HEK293T (cell line): ENCODE data around the gene NSUN4.
"Not testable (repeated sequence)": the region's sequence is repeated elsewhere in the genome, so short reads cannot be mapped to it uniquely, and the experiment has no call there.

Experiments
- CTCF ChIA-PET: fragments of 350-600 bp; formaldehyde crosslinking; extraction: SDS; loops from one replicate; lab custom pipeline; 2021; ENCODE audit warnings: antibody characterized with exemption, inconsistent platforms; lab: Yijun Ruan, JAX
- POLR2A ChIA-PET: fragments of 350-600 bp; formaldehyde crosslinking; extraction: SDS; loops from one replicate; lab custom pipeline; 2020; ENCODE audit warnings: antibody characterized with exemption, inconsistent platforms; lab: Yijun Ruan, JAX
- DNase-seq: peaks from one replicate; pipeline ENCODE4 v3.0.0; 2012; ENCODE audit warnings: mixed read lengths; ENCODE audit errors: extremely low spot score
- ARNT ChIP-seq: fragments of 450-650 bp; IDR thresholded peaks from 2 replicates; pipeline ENCODE4 v1.6.1; 2017; ENCODE audit warnings: mild to moderate bottlenecking
- BHLHE40 ChIP-seq: fragments of 450-650 bp; IDR thresholded peaks from 2 replicates; pipeline ENCODE4 v1.6.1; 2016; ENCODE audit warnings: mild to moderate bottlenecking, moderate library complexity, borderline replicate concordance
- CTBP1 ChIP-seq: fragments of 450-650 bp; IDR thresholded peaks from 2 replicates; pipeline ENCODE4 v1.6.1; 2016; ENCODE audit warnings: borderline replicate concordance
- ELF4 ChIP-seq: fragments of 450-650 bp; IDR thresholded peaks from 2 replicates; pipeline ENCODE4 v1.6.1; 2017; ENCODE audit warnings: antibody characterized with exemption
- FOXA1 ChIP-seq: fragments of 450-650 bp; IDR thresholded peaks from 2 replicates; pipeline ENCODE4 v1.6.1; 2016; ENCODE audit warnings: mild to moderate bottlenecking
- FOXK2 ChIP-seq: fragments of 450-650 bp; IDR thresholded peaks from 2 replicates; pipeline ENCODE4 v1.6.1; 2016; ENCODE audit warnings: mild to moderate bottlenecking
- FOXM1 ChIP-seq: fragments of 450-650 bp; IDR thresholded peaks from 2 replicates; pipeline ENCODE4 v1.6.1; 2017; ENCODE audit warnings: mild to moderate bottlenecking, borderline replicate concordance
- HDGF ChIP-seq: fragments of 450-650 bp; IDR thresholded peaks from 2 replicates; pipeline ENCODE4 v1.6.1; 2017; ENCODE audit warnings: antibody characterized with exemption, borderline replicate concordance
- L3MBTL2 ChIP-seq: fragments of 450-650 bp; conservative IDR thresholded peaks from 2 replicates; pipeline ENCODE4 v1.6.1; 2016; ENCODE audit warnings: mild to moderate bottlenecking
- LEF1 ChIP-seq: fragments of 450-650 bp; IDR thresholded peaks from 2 replicates; pipeline ENCODE4 v1.6.1; 2017; ENCODE audit warnings: mild to moderate bottlenecking, borderline replicate concordance
- NFRKB ChIP-seq: fragments of 450-650 bp; IDR thresholded peaks from 2 replicates; pipeline ENCODE4 v1.6.1; 2016; ENCODE audit warnings: mild to moderate bottlenecking, moderate library complexity
- SP1 ChIP-seq: fragments of 450-650 bp; IDR thresholded peaks from 2 replicates; pipeline ENCODE4 v1.6.1; 2017
- SUZ12 ChIP-seq: fragments of 450-650 bp; IDR thresholded peaks from 2 replicates; pipeline ENCODE4 v1.6.1; 2016; ENCODE audit warnings: mild to moderate bottlenecking
- TARDBP ChIP-seq: fragments of 450-650 bp; IDR thresholded peaks from 2 replicates; pipeline ENCODE4 v1.6.1; 2016
- ZNF384 ChIP-seq: fragments of 450-650 bp; IDR thresholded peaks from 2 replicates; pipeline ENCODE4 v1.6.1; 2016
- TF ChIP-seq, protein P1 (sequence below): fragments of 450-650 bp; IDR thresholded peaks from 2 replicates; pipeline ENCODE4 v1.6.1; 2016

The NSUN4 gene

GRCh38 chr1:46309401-46310159 is 31.0 kb upstream of the NSUN4 start:
- ChIA-PET POLR2A (interaction anchor here (1.1 to 2.1 kb wide), 3 partner anchors 31 to 63 kb away, joined by 3 to 10 read pairs (median 3); partner anchors contain the start of genes NSUN4 and RAD54L), CTCF (interaction anchor here (0.6 kb wide), 1 partner anchor 41 kb away, joined by 8 read pairs; no protein-coding TSS in a partner anchor)
- TF ChIP-seq NFRKB = no peak
- TF ChIP-seq HDGF = no peak
- no peak for TF ChIP-seq FOXK2
- TF ChIP-seq TARDBP = no peak
- no peak for TF ChIP-seq ZNF384
- TF ChIP-seq BHLHE40 = no peak
- no peak for TF ChIP-seq ARNT
- TF ChIP-seq LEF1 = no peak
- TF ChIP-seq SUZ12 = no peak
- no peak for TF ChIP-seq L3MBTL2
- no peak for TF ChIP-seq SP1
- no peak for TF ChIP-seq CTBP1
- TF ChIP-seq, protein P1, sequence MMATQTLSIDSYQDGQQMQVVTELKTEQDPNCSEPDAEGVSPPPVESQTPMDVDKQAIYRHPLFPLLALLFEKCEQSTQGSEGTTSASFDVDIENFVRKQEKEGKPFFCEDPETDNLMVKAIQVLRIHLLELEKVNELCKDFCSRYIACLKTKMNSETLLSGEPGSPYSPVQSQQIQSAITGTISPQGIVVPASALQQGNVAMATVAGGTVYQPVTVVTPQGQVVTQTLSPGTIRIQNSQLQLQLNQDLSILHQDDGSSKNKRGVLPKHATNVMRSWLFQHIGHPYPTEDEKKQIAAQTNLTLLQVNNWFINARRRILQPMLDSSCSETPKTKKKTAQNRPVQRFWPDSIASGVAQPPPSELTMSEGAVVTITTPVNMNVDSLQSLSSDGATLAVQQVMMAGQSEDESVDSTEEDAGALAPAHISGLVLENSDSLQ = no peak
- TF ChIP-seq FOXA1 = no peak
- TF ChIP-seq ELF4 = no peak
- no peak for TF ChIP-seq FOXM1
- no peak for DNase-seq

DNA sequence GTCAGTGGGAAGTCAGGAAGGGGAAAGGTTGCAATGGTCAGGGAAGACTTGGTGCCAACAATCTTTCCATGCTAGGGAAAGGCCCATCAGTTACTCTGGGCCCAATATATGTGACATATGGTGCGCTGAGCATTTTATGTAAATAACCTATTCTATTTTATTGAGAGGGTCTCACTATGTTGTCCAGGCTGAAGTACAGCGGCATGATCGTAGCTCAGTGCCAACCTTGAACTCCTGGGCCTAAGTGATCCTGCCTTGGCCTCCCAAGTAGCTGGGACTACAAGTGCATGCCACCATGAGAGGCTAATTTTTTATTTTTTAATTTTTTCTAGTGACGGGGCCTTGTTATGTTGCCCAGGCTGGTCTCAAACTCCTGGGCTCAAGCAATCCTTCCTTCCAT is 30.3 kb upstream of the NSUN4 start:
- TF ChIP-seq LEF1 (no peak), ELF4 (no peak), TARDBP (no peak), FOXK2 (no peak), BHLHE40 (no peak), FOXM1 (no peak), CTBP1 (no peak), ZNF384 (no peak), SUZ12 (no peak), NFRKB (no peak), HDGF (no peak), FOXA1 (no peak), L3MBTL2 (no peak), ARNT (no peak), SP1 (no peak)
- TF ChIP-seq, protein P1 = no peak
- DNase-seq = no peak
- ChIA-PET POLR2A (interaction anchor here (1.1 kb wide), 1 partner anchor 63 kb away, joined by 3 read pairs; the partner anchor contains the start of gene RAD54L), CTCF (no interaction called here)

DNA sequence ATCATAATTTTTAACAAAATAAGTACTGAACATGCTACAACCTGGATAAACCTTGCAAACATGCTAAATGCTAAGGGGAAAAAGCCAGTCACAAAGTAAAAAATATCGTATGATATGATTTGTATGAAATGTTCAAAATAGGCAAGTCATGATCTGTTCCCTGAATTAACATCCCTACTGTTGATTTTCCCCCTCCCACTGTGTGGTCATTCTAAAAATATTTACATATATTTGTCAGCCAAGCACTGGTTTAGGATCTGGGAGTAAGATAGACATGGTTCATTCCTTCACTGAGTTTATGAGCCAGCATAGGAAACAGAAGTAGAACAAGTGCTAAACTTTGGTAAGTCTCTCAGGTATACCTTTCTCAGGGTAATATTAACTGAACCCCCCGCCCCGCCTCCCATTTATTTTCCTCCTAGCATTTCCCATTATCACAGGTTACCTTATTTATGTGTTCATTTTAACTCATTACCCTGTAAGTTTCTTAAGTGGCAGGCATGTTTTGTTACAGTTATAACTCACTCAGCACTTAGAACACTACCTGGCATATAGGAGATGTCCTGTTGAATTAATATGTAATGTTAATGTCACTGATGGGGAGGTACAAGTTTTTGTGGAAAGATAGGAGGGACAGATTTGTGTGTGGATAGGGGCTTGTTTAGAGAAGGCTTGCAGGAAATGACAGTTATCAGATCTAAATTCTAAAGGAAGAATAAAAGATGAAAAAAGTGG is 24.8 kb upstream of the NSUN4 start:
- DNase-seq = no peak
- no peak for TF ChIP-seq FOXM1
- no peak for TF ChIP-seq L3MBTL2
- no peak for TF ChIP-seq CTBP1
- TF ChIP-seq SUZ12 = no peak
- TF ChIP-seq, protein P1 = no peak
- no peak for TF ChIP-seq FOXA1
- no peak for TF ChIP-seq NFRKB
- no peak for TF ChIP-seq SP1
- no peak for TF ChIP-seq LEF1
- no peak for TF ChIP-seq ZNF384
- TF ChIP-seq ARNT = no peak
- TF ChIP-seq FOXK2 = no peak
- no peak for TF ChIP-seq TARDBP
- no peak for TF ChIP-seq ELF4
- POLR2A ChIA-PET = no interaction called here
- CTCF ChIA-PET = no interaction called here

GRCh38 chr1:46317323-46317722 is 23.3 kb upstream of the NSUN4 start:
- TF ChIP-seq ARNT = no peak
- TF ChIP-seq, protein P1 = no peak
- no peak for TF ChIP-seq FOXA1
- no peak for TF ChIP-seq LEF1
- no peak for TF ChIP-seq NFRKB
- no peak for TF ChIP-seq CTBP1
- no peak for TF ChIP-seq BHLHE40
- TF ChIP-seq ZNF384 = no peak
- no peak for TF ChIP-seq L3MBTL2
- no peak for TF ChIP-seq HDGF
- no peak for TF ChIP-seq SUZ12
- no peak for TF ChIP-seq FOXM1
- TF ChIP-seq TARDBP = no peak
- TF ChIP-seq FOXK2 = no peak
- no peak for TF ChIP-seq SP1
- no peak for TF ChIP-seq ELF4
- POLR2A ChIA-PET = no interaction called here
- no peak for DNase-seq
- CTCF ChIA-PET = no interaction called here

DNA sequence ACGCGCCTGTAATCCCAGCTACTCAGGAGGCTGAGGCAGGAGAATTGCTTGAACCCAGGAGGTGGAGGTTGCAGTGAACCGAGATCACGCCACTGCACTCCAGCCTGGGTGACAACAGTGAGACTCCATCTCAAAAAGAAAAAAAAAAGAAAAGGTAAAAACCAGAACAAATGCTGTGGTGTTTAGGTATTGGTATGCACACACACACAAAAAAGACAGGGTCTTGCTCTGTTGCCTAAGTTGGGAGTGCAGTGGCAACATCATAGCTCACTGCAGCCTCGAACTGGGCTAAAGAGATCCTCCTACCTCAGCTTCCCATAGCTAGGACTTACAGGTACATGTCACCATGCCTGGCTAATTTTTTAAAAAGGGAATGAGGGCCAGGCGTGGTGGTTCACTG is 21.3 kb upstream of the NSUN4 start:
- CTCF ChIA-PET = not testable (repeated sequence)
- POLR2A ChIA-PET = interaction anchor here (1.1 kb wide), 1 partner anchor 21 kb away, joined by 3 read pairs; no protein-coding TSS in a partner anchor

DNA sequence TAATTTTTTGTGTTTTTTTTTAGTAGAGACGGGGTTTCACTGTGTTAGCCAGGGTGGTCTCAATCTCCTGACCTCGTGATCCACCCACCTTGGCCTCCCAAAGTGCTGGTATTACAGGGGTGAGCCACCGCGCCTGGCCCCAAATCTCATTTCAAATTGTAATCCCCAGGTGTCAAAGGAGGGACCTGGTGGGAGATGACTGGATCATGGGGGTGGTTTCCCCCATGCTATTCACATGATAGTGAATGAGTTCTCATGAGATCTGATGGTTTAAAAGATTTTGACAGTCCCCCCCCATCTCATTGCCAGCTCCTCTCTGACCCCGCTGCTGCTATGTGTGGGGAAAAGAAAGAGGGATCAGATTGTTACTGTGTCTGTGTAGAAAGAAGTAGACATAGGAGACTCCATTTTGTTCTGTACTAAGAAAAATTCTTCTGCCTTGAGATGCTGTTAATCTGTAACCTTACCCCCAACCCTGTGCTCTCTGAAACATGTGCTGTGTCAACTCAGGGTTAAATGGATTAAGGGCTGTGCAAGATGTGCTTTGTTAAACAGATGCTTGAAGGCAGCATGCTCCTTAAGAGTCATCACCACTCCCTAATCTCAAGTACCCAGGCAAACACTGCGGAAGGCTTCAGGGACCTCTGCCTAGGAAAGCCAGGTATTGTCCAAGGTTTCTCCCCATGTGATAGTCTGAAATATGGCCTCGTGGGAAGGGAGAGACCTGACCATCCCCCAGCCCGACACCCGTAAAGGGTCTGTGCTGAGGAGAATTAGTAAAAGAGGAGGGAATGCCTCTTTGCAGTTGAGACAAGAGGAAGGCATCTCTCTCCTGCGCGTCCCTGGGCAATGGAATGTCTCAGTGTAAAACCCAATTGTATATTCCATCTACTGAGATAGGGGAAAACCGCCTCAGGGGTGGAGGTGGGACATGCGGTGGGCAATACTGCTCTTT is 20.4 kb upstream of the NSUN4 start:
- CTCF ChIA-PET = not testable (repeated sequence)

More for the DNA sequence above, 21.3 kb upstream of the NSUN4 start:
- DNase-seq = not testable (repeated sequence)

GRCh38 chr1:46322191-46322590 is 18.4 kb upstream of the NSUN4 start:
- POLR2A ChIA-PET, CTCF ChIA-PET, DNase-seq: not testable (repeated sequence)

More for the DNA sequence above, 20.4 kb upstream of the NSUN4 start:
- POLR2A ChIA-PET, DNase-seq: not testable (repeated sequence)
